ENCODE results near the gene KRTAP23-1. TPM values are rescaled to one million over a fixed set of nuclear protein-coding genes. Genes with fewer than 3 reads are reported as not detected.

The KRTAP23-1 gene
- total and polyA plus RNA-seq, 2 of the 4 experiments (the other 2 are of a cell fraction): not detected

DNA sequence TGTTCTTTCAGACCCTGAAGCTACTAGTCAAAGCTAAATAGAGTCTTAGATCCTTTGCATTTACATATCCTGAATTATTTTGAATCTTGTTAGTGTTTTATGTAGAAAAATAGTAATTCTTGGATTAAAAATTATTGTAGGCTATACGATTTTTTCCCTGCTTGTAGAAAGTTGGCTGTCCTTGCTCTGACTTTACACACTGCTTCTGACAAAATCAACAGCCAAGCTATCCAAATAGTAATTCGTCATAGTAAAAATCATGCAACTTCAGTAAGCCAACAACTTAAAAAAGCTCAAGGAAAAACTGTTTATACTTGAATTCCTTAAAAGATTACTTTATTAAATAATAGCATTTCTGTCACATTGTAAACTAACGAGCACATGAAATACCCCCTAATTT, 7.5 kb upstream of the KRTAP23-1 start:
- ChIA-PET POLR2A (ENCODE audit: unreplicated experiment) (no interaction called here), CTCF (no interaction called here)
- no peak overlapping the region for H2AK9ac ChIP-seq (replicated peaks; ENCODE audit: low read depth, low read length, poor library complexity)
- H3K4me1 ChIP-seq (ENCODE audit: control insufficient read depth, insufficient read depth, low read length): no peaks in the 10 kb centered on the region
- peaks cover 8% of the 10 kb centered on the region for H3K9me3 ChIP-seq (ENCODE audit: control insufficient read depth, insufficient read depth, low read length)
- H3K4me3 ChIP-seq (ENCODE audit: insufficient read depth, low read depth, low read length): no peak overlapping the region
- intact Hi-C loops (cut with micrococcal nuclease) (no loop called here), dilution Hi-C loops (cut with HindIII; ENCODE audit: low sequenced_read_pairs, unreplicated experiment) (no loop called here), in situ Hi-C loops (cut with MboI; ENCODE audit: low sequenced_read_pairs) (no loop called here)
- no peak overlapping the region for H3K14ac ChIP-seq (replicated peaks; ENCODE audit: low read depth, low read length)
- no peak overlapping the region for H4K91ac ChIP-seq (ENCODE audit: insufficient read depth, low read depth, low read length)
- no peak overlapping the region for H2BK20ac ChIP-seq (ENCODE audit: low read depth, low read length)
- H3K56ac ChIP-seq (ENCODE audit: extremely low read depth, insufficient read depth, low read length): no peak overlapping the region
- no peaks in the 10 kb centered on the region for H3K9me1 ChIP-seq (ENCODE audit: insufficient read depth, low read length)
- TF ChIP-seq CEBPB (IDR thresholded peaks at IDR 0.05; ENCODE audit: low read depth, low read length) (no peak), POLR2A (IDR thresholded peaks at IDR 0.05; ENCODE audit: low read depth, low read length) (no peak), MAFK (IDR thresholded peaks at IDR 0.05; ENCODE audit: low read depth, low read length) (no peak), RAD21 (IDR thresholded peaks at IDR 0.05; ENCODE audit: low read length) (no peak), MAZ (IDR thresholded peaks at IDR 0.05; ENCODE audit: borderline replicate concordance, low read depth, low read length) (no peak), RCOR1 (IDR thresholded peaks at IDR 0.05; ENCODE audit: insufficient replicate concordance, low read length) (no peak), RFX5 (IDR thresholded peaks at IDR 0.05; ENCODE audit: low read depth, low read length) (no peak), CHD1 (IDR thresholded peaks at IDR 0.05; ENCODE audit: low read depth, low read length) (no peak), MXI1 (IDR thresholded peaks at IDR 0.05; ENCODE audit: borderline replicate concordance, low read depth, low read length) (no peak), FOS (IDR thresholded peaks at IDR 0.05; ENCODE audit: low read depth, low read length) (no peak), NFE2L2 (IDR thresholded peaks at IDR 0.05; ENCODE audit: low read depth, low read length) (no peak), BHLHE40 (IDR thresholded peaks at IDR 0.05; ENCODE audit: low read depth, low read length) (no peak), SMC3 (IDR thresholded peaks at IDR 0.05; ENCODE audit: low read depth, low read length) (no peak)
- TF ChIP-seq, protein P1, sequence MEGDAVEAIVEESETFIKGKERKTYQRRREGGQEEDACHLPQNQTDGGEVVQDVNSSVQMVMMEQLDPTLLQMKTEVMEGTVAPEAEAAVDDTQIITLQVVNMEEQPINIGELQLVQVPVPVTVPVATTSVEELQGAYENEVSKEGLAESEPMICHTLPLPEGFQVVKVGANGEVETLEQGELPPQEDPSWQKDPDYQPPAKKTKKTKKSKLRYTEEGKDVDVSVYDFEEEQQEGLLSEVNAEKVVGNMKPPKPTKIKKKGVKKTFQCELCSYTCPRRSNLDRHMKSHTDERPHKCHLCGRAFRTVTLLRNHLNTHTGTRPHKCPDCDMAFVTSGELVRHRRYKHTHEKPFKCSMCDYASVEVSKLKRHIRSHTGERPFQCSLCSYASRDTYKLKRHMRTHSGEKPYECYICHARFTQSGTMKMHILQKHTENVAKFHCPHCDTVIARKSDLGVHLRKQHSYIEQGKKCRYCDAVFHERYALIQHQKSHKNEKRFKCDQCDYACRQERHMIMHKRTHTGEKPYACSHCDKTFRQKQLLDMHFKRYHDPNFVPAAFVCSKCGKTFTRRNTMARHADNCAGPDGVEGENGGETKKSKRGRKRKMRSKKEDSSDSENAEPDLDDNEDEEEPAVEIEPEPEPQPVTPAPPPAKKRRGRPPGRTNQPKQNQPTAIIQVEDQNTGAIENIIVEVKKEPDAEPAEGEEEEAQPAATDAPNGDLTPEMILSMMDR (conservative IDR thresholded peaks at IDR 0.05; ENCODE audit: low read depth, low read length): no peak
- TF ChIP-seq, protein P2, sequence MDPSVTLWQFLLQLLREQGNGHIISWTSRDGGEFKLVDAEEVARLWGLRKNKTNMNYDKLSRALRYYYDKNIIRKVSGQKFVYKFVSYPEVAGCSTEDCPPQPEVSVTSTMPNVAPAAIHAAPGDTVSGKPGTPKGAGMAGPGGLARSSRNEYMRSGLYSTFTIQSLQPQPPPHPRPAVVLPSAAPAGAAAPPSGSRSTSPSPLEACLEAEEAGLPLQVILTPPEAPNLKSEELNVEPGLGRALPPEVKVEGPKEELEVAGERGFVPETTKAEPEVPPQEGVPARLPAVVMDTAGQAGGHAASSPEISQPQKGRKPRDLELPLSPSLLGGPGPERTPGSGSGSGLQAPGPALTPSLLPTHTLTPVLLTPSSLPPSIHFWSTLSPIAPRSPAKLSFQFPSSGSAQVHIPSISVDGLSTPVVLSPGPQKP (IDR thresholded peaks at IDR 0.05; ENCODE audit: borderline replicate concordance, low read depth, low read length): no peak
- TF ChIP-seq, protein P3, sequence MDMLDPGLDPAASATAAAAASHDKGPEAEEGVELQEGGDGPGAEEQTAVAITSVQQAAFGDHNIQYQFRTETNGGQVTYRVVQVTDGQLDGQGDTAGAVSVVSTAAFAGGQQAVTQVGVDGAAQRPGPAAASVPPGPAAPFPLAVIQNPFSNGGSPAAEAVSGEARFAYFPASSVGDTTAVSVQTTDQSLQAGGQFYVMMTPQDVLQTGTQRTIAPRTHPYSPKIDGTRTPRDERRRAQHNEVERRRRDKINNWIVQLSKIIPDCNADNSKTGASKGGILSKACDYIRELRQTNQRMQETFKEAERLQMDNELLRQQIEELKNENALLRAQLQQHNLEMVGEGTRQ (IDR thresholded peaks at IDR 0.05; ENCODE audit: low read depth, low read length): no peak
- no peak overlapping the region for H2AK5ac ChIP-seq (ENCODE audit: low read depth, low read length)
- BruUV-seq (replicated peaks): no TSS peak
- no CpG with 5 or more reads among the region's 3 CpGs for WGBS, 2 experiments (ENCODE audit: extremely low coverage in 2 of 2, insufficient read length in 1 of 2)
- no peak overlapping the region for H3K4me2 ChIP-seq (ENCODE audit: low read depth, low read length)
- no peaks in the 10 kb centered on the region for H4K20me1 ChIP-seq (ENCODE audit: insufficient read depth, low read length)
- no peaks in the 10 kb centered on the region for H3K36me3 ChIP-seq (ENCODE audit: control insufficient read depth, insufficient read depth, low read length)
- no peak for ATAC-seq (ENCODE audit: low read depth)
- no peak overlapping the region for H2BK120ac ChIP-seq (ENCODE audit: low read depth, low read length)
- no peaks in the 10 kb centered on the region for H3K27me3 ChIP-seq (ENCODE audit: control insufficient read depth, insufficient read depth, low read length)
- no peak for DNase-seq
- no peak overlapping the region for H2BK15ac ChIP-seq (ENCODE audit: low read depth, low read length)
- H3K18ac ChIP-seq (ENCODE audit: low read depth, low read length): no peak overlapping the region
- H4K5ac ChIP-seq (ENCODE audit: low read depth, low read length): no peak overlapping the region
- H3K79me1 ChIP-seq (ENCODE audit: low read depth in 1 of 2, low read length in 2 of 2): no peaks in the 10 kb centered on the region
- H2AFZ ChIP-seq (replicated peaks; ENCODE audit: low read length, poor library complexity): no peak overlapping the region
- no peak overlapping the region for H3K23ac ChIP-seq (ENCODE audit: low read depth, low read length)
- no peak overlapping the region for H2BK5ac ChIP-seq (ENCODE audit: low read depth, low read length, poor library complexity, severe bottlenecking)
- no peak overlapping the region for H3K4ac ChIP-seq (ENCODE audit: low read depth, low read length)
- H3K27ac ChIP-seq (ENCODE audit: insufficient read depth, low read length): no peak overlapping the region
- no peak overlapping the region for H3K9ac ChIP-seq (ENCODE audit: low read depth, low read length)
- H4K8ac ChIP-seq (ENCODE audit: low read depth in 2 of 2, low read length in 2 of 2): no peak overlapping the region
